WERI-Rb-1 (cell line): ENCODE results near the gene PCBP1.

Experiments used
- DNase-seq: peaks from one replicate; pipeline ENCODE4 v3.0.0-alpha.2; 2020
- H3K27ac ChIP-seq: fragments of 250-450 bp; sonication (Bioruptor Pico); 2 replicates; pipeline ENCODE4 v1.5.1; 2020; ENCODE audit warnings: mild to moderate bottlenecking, moderate library complexity
- H3K27me3 ChIP-seq: fragments of 250-450 bp; sonication (Bioruptor Pico); 2 replicates; pipeline ENCODE4 v1.5.1; 2021; ENCODE audit warnings: mild to moderate bottlenecking, low read depth, moderate library complexity; ENCODE audit not compliant: insufficient read depth, severe bottlenecking
- H3K36me3 ChIP-seq: fragments of 250-450 bp; sonication (Bioruptor Pico); 2 replicates; pipeline ENCODE4 v1.5.1; 2020; ENCODE audit warnings: mild to moderate bottlenecking, moderate library complexity
- H3K4me3 ChIP-seq: 2 replicates; pipeline ENCODE4 v1.5.1; 2011; ENCODE audit warnings: low read depth, mild to moderate bottlenecking, control low read depth, low read length
- H3K9me3 ChIP-seq: fragments of 250-450 bp; sonication (Bioruptor Pico); 2 replicates; pipeline ENCODE4 v1.5.1; 2021; ENCODE audit warnings: mild to moderate bottlenecking, moderate library complexity; ENCODE audit not compliant: severe bottlenecking
- TF ChIP-seq, protein P1 (sequence below): IDR thresholded peaks from 2 replicates; pipeline ENCODE4 v1.5.1; 2011; ENCODE audit warnings: low read depth, mild to moderate bottlenecking, control low read depth, inconsistent platforms, low read length

Gene PCBP1

DNA sequence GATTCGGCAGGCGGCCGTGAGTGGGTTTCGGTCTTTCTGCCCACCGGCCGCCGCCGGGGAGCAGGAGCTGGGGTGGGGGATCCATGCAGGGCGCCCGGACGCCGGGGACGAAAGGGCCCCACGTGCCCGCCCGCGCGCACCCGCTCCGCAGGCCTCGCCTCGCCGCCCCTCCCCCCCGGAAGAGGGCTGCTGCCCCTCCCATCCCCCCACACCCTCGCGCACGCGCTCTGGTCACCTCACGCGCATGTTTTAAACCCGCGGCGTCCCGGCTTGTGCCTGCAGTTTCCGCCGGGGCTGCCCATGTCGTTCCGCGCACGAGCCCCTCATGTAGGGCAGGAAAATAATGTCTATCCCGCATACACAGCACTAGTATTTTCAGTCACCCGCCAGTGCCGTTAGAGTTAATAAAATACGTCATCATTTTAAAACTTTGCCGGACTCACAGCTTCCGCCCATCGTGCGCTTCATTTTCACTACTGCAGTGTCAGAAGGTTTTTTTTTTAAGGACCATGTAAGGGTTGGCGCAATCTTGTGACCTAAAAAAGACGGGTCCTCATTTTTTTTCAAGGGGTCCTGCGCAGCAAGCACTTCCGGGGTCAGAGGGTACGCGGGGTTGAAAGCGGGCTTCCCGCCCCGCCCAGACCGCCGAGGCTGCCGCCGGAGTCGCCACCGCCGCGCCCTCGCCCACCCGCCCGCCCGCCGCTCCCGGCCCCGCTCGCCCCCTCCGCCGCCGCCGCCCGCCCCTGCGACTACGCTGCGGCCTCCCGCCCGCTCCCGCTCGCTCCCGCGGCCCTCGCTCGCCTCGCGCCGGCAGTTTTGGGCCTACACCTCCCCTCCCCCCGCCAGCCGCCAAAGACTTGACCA, at the start of gene PCBP1:
Gene PCBP1, plus strand, starts transcription at position 640 of the 864 bp plus-strand sequence. CDS start 267 bp downstream, outside the sequence.
- TF ChIP-seq, protein P1, sequence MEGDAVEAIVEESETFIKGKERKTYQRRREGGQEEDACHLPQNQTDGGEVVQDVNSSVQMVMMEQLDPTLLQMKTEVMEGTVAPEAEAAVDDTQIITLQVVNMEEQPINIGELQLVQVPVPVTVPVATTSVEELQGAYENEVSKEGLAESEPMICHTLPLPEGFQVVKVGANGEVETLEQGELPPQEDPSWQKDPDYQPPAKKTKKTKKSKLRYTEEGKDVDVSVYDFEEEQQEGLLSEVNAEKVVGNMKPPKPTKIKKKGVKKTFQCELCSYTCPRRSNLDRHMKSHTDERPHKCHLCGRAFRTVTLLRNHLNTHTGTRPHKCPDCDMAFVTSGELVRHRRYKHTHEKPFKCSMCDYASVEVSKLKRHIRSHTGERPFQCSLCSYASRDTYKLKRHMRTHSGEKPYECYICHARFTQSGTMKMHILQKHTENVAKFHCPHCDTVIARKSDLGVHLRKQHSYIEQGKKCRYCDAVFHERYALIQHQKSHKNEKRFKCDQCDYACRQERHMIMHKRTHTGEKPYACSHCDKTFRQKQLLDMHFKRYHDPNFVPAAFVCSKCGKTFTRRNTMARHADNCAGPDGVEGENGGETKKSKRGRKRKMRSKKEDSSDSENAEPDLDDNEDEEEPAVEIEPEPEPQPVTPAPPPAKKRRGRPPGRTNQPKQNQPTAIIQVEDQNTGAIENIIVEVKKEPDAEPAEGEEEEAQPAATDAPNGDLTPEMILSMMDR, result no peak
- Histone ChIP-seq H3K4me3 (peak within 1 kb of the TSS; percentile 98), H3K9me3 (no peaks in the 10 kb centered on the region), H3K27ac (peak within 1 kb of the TSS; percentile 100), H3K27me3 (no peaks in the 10 kb centered on the region), H3K36me3 (peaks cover 57% of the 10 kb centered on the region)
- peak; percentile 98 for DNase-seq

DNA sequence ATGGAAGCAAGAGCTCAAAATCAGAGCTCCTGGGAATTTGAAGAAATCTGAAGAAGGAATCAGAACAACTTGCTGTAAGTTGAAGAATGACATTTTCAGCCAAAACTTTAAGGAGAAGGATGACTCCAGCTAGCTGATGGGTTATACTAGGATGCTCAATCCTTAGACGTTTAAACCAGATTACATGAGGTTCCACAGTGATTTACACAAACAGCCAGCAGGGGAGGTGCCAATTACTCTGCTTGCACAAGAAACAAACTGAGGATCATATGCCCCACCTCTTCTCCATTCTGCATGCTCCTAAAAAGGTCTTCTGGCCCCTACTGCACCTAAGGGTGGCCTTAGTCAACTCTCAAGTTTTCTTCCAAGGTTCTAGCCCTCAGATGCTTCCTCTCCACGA, 47.9 kb upstream of the PCBP1 start:
- Histone ChIP-seq H3K4me3 (no peak overlapping the region), H3K9me3 (no peaks in the 10 kb centered on the region), H3K27ac (no peak overlapping the region), H3K27me3 (no peaks in the 10 kb centered on the region), H3K36me3 (no peaks in the 10 kb centered on the region; the same call in 1 of the 2 replicates)
- no peak for DNase-seq
- TF ChIP-seq, protein P1, result no peak

DNA sequence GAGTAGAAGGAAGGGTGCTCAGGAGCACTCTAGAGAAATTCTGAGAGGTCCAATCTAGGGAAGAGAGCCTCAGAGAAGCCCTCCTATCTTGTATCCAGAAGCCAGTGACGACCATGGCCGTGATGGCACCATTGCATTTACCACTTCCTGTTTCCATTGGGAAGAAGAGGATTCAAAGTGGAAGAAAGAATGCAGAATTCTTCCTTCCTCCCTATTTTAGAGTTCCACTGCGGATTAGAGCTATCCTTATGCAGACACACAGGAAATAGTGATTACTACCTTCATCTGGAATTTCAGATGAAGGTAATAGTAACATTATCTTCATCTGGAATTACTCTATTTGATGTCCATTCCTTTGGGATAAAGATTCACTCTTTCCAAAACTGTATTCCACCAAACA, 45.6 kb upstream of the PCBP1 start:
- TF ChIP-seq, protein P1, result no peak
- peaks cover 14% of the 10 kb centered on the region for H3K36me3 ChIP-seq
- no peaks in the 10 kb centered on the region for H3K9me3 ChIP-seq
- no peak for DNase-seq
- H3K27me3 ChIP-seq, result no peaks in the 10 kb centered on the region
- H3K27ac ChIP-seq, result no peak overlapping the region
- no peak overlapping the region for H3K4me3 ChIP-seq

DNA sequence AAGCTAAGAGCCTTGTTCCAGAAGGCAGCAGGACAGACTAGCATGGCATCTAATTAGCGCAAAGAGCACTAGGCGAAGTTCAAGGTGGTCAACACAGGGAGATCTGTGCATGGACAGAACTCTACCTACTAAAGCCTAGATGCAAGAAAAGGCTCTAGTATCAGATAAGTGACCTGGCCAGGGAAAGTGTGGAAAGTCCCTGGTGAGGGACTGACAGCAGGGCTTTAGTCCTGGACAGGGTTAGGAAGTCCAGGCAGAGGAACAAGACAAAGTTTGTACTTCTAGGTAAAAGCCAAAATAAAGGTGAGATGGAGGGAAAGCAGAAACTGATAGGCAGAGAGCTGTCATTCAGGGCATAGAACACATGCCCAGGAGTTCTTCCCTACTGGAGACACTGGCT, 45.0 kb upstream of the PCBP1 start:
- no peak overlapping the region for H3K4me3 ChIP-seq
- peaks cover 17% of the 10 kb centered on the region for H3K36me3 ChIP-seq
- TF ChIP-seq, protein P1, result no peak
- no peaks in the 10 kb centered on the region for H3K9me3 ChIP-seq
- no peak for DNase-seq
- no peak overlapping the region for H3K27ac ChIP-seq
- no peaks in the 10 kb centered on the region for H3K27me3 ChIP-seq

DNA sequence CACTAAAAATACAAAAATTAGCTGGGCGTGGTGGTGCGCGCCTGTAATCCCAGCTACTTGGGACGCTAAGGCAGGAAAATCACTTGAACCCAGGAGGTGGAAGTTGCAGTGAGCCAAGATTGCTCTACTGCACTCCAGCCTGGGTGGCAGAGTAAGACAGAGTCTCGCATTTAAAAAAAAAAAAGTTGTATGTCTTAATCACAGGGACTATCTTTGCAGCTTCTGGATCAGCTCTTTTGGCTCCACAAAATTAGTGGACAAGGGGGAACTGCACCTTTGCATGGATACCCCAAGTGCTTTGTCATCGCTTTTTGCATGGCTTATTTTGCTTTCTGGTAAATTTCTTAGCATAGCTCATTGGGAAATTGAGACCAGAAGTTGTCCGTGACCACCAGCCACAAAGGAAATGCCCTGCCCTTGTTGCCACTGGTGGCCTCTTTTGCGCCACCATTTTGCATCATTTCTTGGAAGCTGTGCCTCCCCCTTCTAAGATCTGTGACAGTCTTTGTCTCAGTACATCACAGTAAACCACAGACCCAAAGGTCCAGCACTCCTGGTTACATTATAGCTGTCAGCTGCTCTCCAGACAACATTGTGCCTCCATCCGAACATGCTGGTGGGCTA, 43.9 kb upstream of the PCBP1 start:
- H3K9me3 ChIP-seq, result no peaks in the 10 kb centered on the region
- no peak for DNase-seq
- no peak overlapping the region for H3K27ac ChIP-seq
- TF ChIP-seq, protein P1, result no peak
- H3K36me3 ChIP-seq, result peaks cover 20% of the 10 kb centered on the region
- no peak overlapping the region for H3K4me3 ChIP-seq
- no peaks in the 10 kb centered on the region for H3K27me3 ChIP-seq
